ENCODE measurements around the gene FIGLA.

The FIGLA gene

DNA sequence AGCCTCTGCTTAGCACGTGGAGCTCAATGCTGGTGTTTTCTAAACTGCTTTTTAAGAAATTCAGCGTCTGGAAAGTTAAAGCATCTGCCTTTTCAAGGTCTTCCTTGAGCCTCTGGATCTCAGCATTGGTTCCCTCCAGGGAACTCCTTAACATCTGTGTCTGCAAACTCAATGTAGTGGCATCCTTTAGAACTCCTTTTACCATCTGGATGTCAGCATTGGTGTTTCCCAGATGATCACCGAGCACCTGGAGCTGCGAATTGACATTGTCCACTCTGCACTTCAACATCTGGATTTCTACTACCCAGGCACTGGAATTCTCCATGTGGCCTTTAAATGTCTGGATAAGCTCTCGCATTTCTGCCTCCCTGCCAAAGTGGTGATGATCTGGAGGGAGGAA, 26.3 kb upstream of the FIGLA start:
- no peak for DNase-seq (ENCODE audit: extremely low spot score)
- POLR2A ChIA-PET, result no interaction called here
- CTCF ChIA-PET, result no interaction called here
- TF ChIP-seq, protein P1, sequence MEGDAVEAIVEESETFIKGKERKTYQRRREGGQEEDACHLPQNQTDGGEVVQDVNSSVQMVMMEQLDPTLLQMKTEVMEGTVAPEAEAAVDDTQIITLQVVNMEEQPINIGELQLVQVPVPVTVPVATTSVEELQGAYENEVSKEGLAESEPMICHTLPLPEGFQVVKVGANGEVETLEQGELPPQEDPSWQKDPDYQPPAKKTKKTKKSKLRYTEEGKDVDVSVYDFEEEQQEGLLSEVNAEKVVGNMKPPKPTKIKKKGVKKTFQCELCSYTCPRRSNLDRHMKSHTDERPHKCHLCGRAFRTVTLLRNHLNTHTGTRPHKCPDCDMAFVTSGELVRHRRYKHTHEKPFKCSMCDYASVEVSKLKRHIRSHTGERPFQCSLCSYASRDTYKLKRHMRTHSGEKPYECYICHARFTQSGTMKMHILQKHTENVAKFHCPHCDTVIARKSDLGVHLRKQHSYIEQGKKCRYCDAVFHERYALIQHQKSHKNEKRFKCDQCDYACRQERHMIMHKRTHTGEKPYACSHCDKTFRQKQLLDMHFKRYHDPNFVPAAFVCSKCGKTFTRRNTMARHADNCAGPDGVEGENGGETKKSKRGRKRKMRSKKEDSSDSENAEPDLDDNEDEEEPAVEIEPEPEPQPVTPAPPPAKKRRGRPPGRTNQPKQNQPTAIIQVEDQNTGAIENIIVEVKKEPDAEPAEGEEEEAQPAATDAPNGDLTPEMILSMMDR (IDR thresholded peaks at IDR 0.05; ENCODE audit: control extremely low read depth, extremely low read depth, low read depth, missing control alignments), result no peak

DNA sequence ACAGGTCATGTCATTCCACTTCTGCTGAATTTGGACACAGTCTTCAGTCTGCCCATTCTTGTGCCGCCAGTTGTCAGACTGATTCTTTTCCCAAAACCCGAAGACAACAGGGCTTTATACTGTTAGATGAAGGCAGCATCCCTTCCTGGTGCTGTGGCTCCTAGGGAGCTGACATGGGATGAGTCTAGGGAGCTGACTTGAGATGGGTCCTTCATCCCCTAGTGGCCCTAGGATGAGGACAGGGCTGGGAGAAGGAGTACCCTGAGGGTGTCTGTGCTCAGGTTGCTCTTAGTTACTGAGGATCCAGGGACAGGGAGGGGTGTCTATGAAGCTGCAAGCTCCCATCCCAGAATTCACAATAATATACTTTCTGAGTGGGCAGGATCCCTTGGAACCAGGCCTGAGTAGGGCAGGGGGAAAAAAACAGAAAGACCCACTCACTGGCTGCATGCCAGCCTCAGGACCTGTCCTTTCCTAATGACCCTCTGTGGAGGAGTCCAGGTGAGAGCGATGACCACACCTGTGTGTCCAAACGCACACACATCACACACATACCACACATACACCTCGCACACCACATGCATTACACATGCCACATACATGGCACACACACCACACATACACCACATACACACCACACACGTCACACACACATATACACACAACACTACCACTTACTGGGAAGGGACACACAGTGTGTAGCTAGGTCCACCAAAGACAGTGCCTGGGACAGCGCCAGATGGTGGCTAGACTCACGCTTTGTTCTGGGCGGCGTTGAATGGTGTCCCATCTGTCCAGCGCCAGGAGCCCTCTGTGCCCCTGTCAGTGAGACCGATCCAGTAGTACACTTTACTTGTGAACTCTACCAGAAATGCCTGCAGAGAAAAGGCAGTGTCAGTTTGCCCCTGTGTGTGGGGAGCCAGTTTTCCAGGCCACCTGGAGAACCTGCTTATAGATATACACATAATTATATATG, 18.8 kb upstream of the FIGLA start:
- POLR2A ChIA-PET, result no interaction called here
- CTCF ChIA-PET, result no interaction called here

DNA sequence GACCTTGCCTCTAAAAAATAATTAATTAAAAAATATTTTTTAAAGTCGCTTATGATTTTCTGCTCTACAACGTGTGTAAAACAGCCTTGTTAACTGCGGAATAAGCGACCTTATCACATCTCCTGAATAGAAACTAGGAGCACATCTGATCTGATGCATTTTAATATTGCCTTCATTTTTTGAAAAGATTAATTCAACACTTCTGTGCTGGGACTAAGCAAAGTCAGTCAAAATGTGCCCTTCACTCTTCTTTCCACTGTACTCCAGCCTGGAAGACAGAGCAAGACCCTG, 17.3 kb upstream of the FIGLA start:
- POLR2A ChIA-PET, result no interaction called here
- TF ChIP-seq, protein P1 (IDR thresholded peaks at IDR 0.05; ENCODE audit: control extremely low read depth, extremely low read depth, low read depth, missing control alignments), result no peak
- no peak for DNase-seq (ENCODE audit: extremely low spot score)
- CTCF ChIA-PET, result interaction anchor here (1.4 kb wide), 1 partner anchor 13 kb away, joined by 3 read pairs; no protein-coding TSS in a partner anchor

More for the DNA sequence above, 18.8 kb upstream of the FIGLA start:
- no peak for DNase-seq (ENCODE audit: extremely low spot score)
- TF ChIP-seq, protein P1 (IDR thresholded peaks at IDR 0.05; ENCODE audit: control extremely low read depth, extremely low read depth, low read depth, missing control alignments), result no peak

DNA sequence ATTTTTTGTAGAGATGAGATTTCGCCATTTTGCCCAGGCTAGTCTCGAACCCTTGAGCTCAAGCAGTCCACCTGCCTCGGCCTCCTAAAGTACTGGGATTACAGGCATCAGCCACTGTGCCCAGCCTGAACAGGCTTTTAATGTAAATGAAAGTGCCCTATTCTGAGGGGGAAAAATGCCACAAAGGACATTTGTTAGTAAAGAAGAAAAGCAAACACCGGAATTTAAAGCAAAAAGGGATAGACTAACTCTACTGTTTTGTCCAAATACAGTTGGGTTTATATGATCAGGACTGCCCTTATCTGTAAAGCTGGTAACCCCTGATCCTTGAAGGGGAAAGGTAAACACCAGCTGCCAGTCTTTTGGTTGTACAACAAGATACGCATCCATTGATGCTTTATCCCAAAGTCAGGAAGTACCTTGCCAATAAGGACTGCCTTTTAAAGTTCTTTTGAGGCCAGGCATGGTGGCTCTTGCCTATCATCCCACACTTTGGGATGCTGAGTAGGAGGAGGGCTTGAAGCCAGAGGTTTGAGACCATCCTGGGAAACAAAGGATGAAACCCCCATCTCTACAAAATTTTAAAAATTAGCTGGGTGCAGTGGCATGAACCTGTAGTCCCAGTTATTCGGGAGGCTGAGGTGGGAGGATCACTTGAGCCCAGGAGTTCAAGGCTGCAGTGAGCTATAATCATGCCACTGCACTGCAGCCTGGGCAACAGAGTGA, 16.8 kb upstream of the FIGLA start:
- ChIA-PET CTCF (interaction anchor here (1.4 kb wide), 1 partner anchor 12 kb away, joined by 3 read pairs; no protein-coding TSS in a partner anchor), POLR2A (no interaction called here)
- TF ChIP-seq, protein P1 (IDR thresholded peaks at IDR 0.05; ENCODE audit: control extremely low read depth, extremely low read depth, low read depth, missing control alignments), result no peak
- DNase-seq (ENCODE audit: extremely low spot score), result no peak

DNA sequence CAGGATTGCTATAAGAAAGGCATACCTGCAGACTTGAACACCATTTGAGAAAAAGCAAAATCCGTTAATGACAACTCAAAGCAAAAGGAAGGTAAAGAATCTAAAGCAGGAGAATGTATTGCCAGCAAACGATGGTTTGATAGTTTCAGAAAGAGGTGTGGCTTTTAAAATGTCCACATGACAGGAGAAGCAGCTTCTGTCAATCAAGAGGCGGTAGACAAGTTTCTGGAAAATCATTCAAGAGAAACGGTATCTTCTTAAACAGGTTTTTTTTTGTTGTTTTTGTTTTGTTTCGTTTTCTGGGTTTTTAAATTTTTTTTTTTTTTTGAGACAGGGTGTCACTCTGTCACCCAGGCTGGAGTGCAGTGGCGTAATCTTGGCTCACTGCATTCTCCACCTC, 16.2 kb upstream of the FIGLA start:
- TF ChIP-seq, protein P1 (IDR thresholded peaks at IDR 0.05; ENCODE audit: control extremely low read depth, extremely low read depth, low read depth, missing control alignments), result no peak

DNA sequence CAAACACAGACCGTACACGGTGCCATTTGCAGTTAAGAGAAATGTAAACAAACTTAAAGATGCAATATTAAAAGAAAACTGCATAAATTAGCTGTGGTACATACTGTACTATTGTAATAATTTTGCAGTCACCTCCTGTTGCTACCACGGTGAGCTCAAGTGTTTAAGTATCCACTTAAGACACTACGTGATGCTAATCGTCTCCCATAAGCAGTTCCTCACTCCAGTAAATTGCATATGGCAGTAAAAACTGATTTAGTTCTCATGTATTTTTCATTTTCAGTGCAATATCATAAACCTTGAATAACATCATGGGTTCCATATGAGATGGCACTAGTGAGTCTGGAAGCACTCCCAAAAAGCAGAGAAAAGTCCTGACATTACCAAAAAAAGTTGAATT, 15.6 kb upstream of the FIGLA start:
- DNase-seq (ENCODE audit: extremely low spot score), result no peak
- ChIA-PET CTCF (interaction anchor here (0.8 kb wide), 1 partner anchor 9 kb away, joined by 3 read pairs; no protein-coding TSS in a partner anchor), POLR2A (no interaction called here)
- TF ChIP-seq, protein P1 (IDR thresholded peaks at IDR 0.05; ENCODE audit: control extremely low read depth, extremely low read depth, low read depth, missing control alignments), result no peak

More for the DNA sequence above, 16.2 kb upstream of the FIGLA start:
- CTCF ChIA-PET, result interaction anchor here (1.4 kb wide), 1 partner anchor 11 kb away, joined by 3 read pairs; no protein-coding TSS in a partner anchor
- POLR2A ChIA-PET, result no interaction called here
- DNase-seq (ENCODE audit: extremely low spot score), result no peak

Data from GM10248 (cell line).